HepG2 (cell line): Measurements from ENCODE around the gene DDR2. TPM values are rescaled to one million over a fixed set of nuclear protein-coding genes. Genes with fewer than 3 reads are reported as not detected.

Experiments
- AKNA ChIP-seq: sonication (generic); formaldehyde crosslinking; IDR thresholded peaks from 2 replicates; pipeline ENCODE4 v1.4.0; 2020; ENCODE audit warnings: missing genetic modification reagents, borderline replicate concordance
- BHLHE40 ChIP-seq: IDR thresholded peaks from 2 replicates; pipeline ENCODE4 v1.6.1; 2011; ENCODE audit warnings: low read length, improper control_type of control experiment
- CTCF ChIP-seq: sonication (generic); formaldehyde crosslinking; IDR thresholded peaks from 2 replicates; pipeline ENCODE4 v1.5.0; 2020; ENCODE audit warnings: mild to moderate bottlenecking, missing genetic modification reagents, moderate library complexity
- HMG20A ChIP-seq: IDR thresholded peaks from 2 replicates; pipeline ENCODE4 v1.6.1; 2016; ENCODE audit warnings: borderline replicate concordance
- IRX3 ChIP-seq: sonication (generic); formaldehyde crosslinking; IDR thresholded peaks from 2 replicates; pipeline ENCODE4 v1.8.1; 2023; ENCODE audit warnings: mild to moderate bottlenecking, low read depth, missing genetic modification reagents, borderline replicate concordance
- MAF1 ChIP-seq: sonication (generic); formaldehyde crosslinking; IDR thresholded peaks from 2 replicates; pipeline ENCODE4 v1.5.0; 2020; ENCODE audit warnings: missing genetic modification reagents, borderline replicate concordance
- SP4 ChIP-seq: sonication (generic); formaldehyde crosslinking; IDR thresholded peaks from 2 replicates; pipeline ENCODE4 v1.8.1; 2023; ENCODE audit warnings: mild to moderate bottlenecking, missing genetic modification reagents
- SRSF1 ChIP-seq: fragments of 200-400 bp; formaldehyde crosslinking; optimal IDR thresholded peaks from 2 replicates; pipeline ENCODE3; 2017; ENCODE audit warnings: mild to moderate bottlenecking, low read depth, low read length, moderate library complexity
- STAT5B ChIP-seq: sonication (generic); formaldehyde crosslinking; IDR thresholded peaks from 2 replicates; pipeline ENCODE4 v1.4.0; 2020; ENCODE audit warnings: missing genetic modification reagents
- TEF ChIP-seq: sonication (generic); formaldehyde crosslinking; IDR thresholded peaks from 2 replicates; pipeline ENCODE4 v1.5.0; 2020; ENCODE audit warnings: missing genetic modification reagents
- ZBTB1 ChIP-seq: sonication (generic); formaldehyde crosslinking; IDR thresholded peaks from 2 replicates; pipeline ENCODE4 v1.4.0; 2020; ENCODE audit warnings: missing genetic modification reagents, borderline replicate concordance
- ZBTB38 ChIP-seq: sonication (generic); formaldehyde crosslinking; IDR thresholded peaks from 2 replicates; pipeline ENCODE4 v1.5.1; 2020; ENCODE audit warnings: mild to moderate bottlenecking, missing genetic modification reagents
- ZFP36L1 ChIP-seq: sonication (generic); formaldehyde crosslinking; IDR thresholded peaks from 2 replicates; pipeline ENCODE4 v1.8.0; 2022; ENCODE audit warnings: mild to moderate bottlenecking, missing genetic modification reagents, moderate library complexity
- ZMYM3 ChIP-seq: sonication (generic); formaldehyde crosslinking; IDR thresholded peaks from 2 replicates; pipeline ENCODE4 v1.5.1; 2020; ENCODE audit warnings: mild to moderate bottlenecking, missing genetic modification reagents
- ZNF10 ChIP-seq: sonication (generic); formaldehyde crosslinking; IDR thresholded peaks from 2 replicates; pipeline ENCODE4 v1.4.0; 2020; ENCODE audit warnings: mild to moderate bottlenecking, low read depth, missing genetic modification reagents, borderline replicate concordance
- ZNF331 ChIP-seq: sonication (generic); formaldehyde crosslinking; IDR thresholded peaks from 2 replicates; pipeline ENCODE4 v1.4.0; 2020; ENCODE audit warnings: missing genetic modification reagents
- ZNF446 ChIP-seq: sonication (generic); formaldehyde crosslinking; IDR thresholded peaks from 2 replicates; pipeline ENCODE4 v1.5.0; 2020; ENCODE audit warnings: mild to moderate bottlenecking, missing genetic modification reagents
- ZNF615 ChIP-seq: sonication (generic); formaldehyde crosslinking; IDR thresholded peaks from 2 replicates; pipeline ENCODE4 v1.5.0; 2020; ENCODE audit warnings: mild to moderate bottlenecking, missing genetic modification reagents, borderline replicate concordance
- ZNF724P ChIP-seq: sonication (generic); formaldehyde crosslinking; IDR thresholded peaks from 2 replicates; pipeline ENCODE4 v1.8.0; 2022; ENCODE audit warnings: missing genetic modification reagents, borderline replicate concordance
- ZSCAN5A ChIP-seq: sonication (generic); formaldehyde crosslinking; IDR thresholded peaks from 2 replicates; pipeline ENCODE4 v1.8.0; 2022; ENCODE audit warnings: mild to moderate bottlenecking, missing genetic modification reagents, borderline replicate concordance
- polyA plus RNA-seq, 8 experiments: library from polyadenylated mRNA; depleted of rRNA in 3 of 8; stranded (reverse) in 7 of 8; unstranded in 1 of 8; fragments of >200 nt; fragmentation: Illumina TruSeq in 4 of 8; extraction: Trizol in 4 of 8; gene quantifications; 2 replicates each; pipeline versions ENCODE4 v1.2.1 to v1.2.3, GENCODE V29; 2011 to 2016; ENCODE audit warnings: low read depth in 4 of 8, missing spikeins in 1 of 8, mixed read lengths in 1 of 8; ENCODE audit not compliant: insufficient read depth in 1 of 8
- total RNA-seq, 5 experiments: library from RNA; depleted of rRNA; stranded (reverse); fragments of >200 nt; fragmentation: Illumina TruSeq; extraction: Trizol; gene quantifications; 2 replicates each; pipeline ENCODE4 v1.2.3, GENCODE V29; 2016; ENCODE audit warnings: low read depth in 1 of 5

DDR2 gene
- total and polyA plus RNA-seq, 2 of the 13 experiments (the other 11 are each of a cell fraction or from before 2014, with no cell fraction given), result 0.36 to 0.38 TPM

- TF ChIP-seq AKNA (no peak), MAF1 (CRISPR knock-in tag) (no peak), CTCF (CRISPR knock-in tag) (peak; percentile 50), ZSCAN5A (CRISPR knock-in tag) (no peak), ZMYM3 (CRISPR knock-in tag) (peak; percentile 59; the same call in 1 of the 2 replicates), ZNF615 (no peak), HMG20A (CRISPR knock-in tag) (peak; percentile 21; the same call in 1 of the 2 replicates), ZBTB38 (CRISPR knock-in tag) (no peak), SP4 (CRISPR knock-in tag) (no peak), BHLHE40 (no peak), STAT5B (CRISPR knock-in tag) (no peak), ZBTB1 (CRISPR knock-in tag) (no peak), IRX3 (CRISPR knock-in tag) (no peak), ZNF724P (no peak), ZNF10 (CRISPR knock-in tag) (no peak), ZFP36L1 (CRISPR knock-in tag) (no peak), ZNF331 (CRISPR knock-in tag) (peak; percentile 16; the same call in 1 of the 2 replicates), SRSF1 (no peak), ZNF446 (CRISPR knock-in tag) (no peak), TEF (CRISPR knock-in tag) (no peak)
Measured at GRCh38 chr1:162753001-162753658, 120.9 kb downstream of the DDR2 start (continued).
